ENCODE measurements around the gene REXO4.

DNA sequence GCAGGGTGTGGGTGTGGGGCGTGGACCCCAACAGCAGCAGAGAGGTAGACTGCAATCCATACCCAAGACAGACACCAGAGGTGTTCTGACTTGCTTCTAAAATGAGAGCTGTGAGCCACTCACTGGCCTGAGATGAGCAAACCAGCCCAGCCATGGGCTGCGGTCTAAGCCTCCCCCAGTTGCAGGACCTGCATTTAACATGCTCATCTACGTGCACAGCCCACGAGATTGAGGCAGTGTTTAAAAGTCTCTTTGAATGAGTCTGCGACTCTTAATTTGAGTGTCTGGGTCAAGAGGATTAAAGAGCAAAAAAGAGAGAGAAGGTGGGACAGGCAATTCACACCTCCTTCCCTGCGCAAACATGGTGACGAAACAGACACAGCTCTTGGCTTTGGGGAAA is 47.9 kb downstream of the REXO4 start:
- no peak for TF ChIP-seq POLR2AphosphoS5 (IDR thresholded peaks at IDR 0.05; ENCODE audit: control insufficient read depth, insufficient read depth, low read depth, low read length)
- TF ChIP-seq ELF1 (tag; IDR thresholded peaks at IDR 0.05): no peak
